GM12891 (cell line): ENCODE measurements around the gene SLC13A2.

ENCODE experiments used
- PAX5 ChIP-seq: IDR thresholded peaks from 2 replicates; pipeline ENCODE4 v1.6.1; 2011; ENCODE audit warnings: low read length, moderate library complexity, mild to moderate bottlenecking; ENCODE audit not compliant: insufficient read depth, severe bottlenecking
- POLR2A ChIP-seq: IDR thresholded peaks from 2 replicates; pipeline ENCODE4 v1.6.1; 2011; ENCODE audit warnings: low read depth, low read length, control low read depth
- POLR2AphosphoS5 ChIP-seq: IDR thresholded peaks from 2 replicates; pipeline ENCODE4 v1.6.1; 2011; ENCODE audit warnings: low read depth, low read length, control low read depth
- POU2F2 ChIP-seq: IDR thresholded peaks from 2 replicates; pipeline ENCODE4 v1.6.1; 2011; ENCODE audit warnings: low read depth, mild to moderate bottlenecking, control low read depth, low read length, moderate library complexity
- SPI1 ChIP-seq: IDR thresholded peaks from 2 replicates; pipeline ENCODE4 v1.6.1; 2011; ENCODE audit warnings: low read depth, low read length, control low read depth
- TAF1 ChIP-seq: IDR thresholded peaks from 2 replicates; pipeline ENCODE4 v1.6.1; 2011; ENCODE audit warnings: low read depth, low read length, control low read depth

DNA sequence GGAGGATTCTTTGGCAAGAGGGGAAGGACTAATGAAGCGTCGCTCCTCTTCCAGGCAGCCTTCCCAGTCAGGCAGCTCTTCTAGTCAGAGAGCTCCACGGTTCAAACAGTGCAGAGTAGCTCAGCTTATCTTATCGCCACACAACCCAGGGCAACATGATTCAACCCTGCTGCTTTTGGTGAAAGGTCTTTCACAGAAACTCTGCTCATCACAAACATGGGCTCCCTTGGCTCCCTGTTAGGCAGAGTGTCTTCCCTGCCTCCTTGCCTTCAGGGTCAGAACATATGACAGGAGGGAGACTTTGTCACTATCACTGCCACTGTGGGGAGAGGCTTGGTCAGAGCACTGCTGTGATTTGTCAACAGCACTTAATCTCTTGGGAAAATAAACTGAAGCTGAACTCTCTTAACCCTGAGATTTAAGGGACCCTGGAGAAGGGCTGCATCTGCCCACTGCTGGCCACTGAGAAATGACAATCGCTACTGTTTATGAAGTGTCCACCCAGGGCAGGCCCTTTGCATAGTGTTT lies 6.9 kb upstream of the SLC13A2 start:
- TF ChIP-seq POLR2AphosphoS5 (no peak), POLR2A (no peak), PAX5 (no peak), SPI1 (no peak), POU2F2 (no peak), TAF1 (no peak)
